Right renal pelvis (tissue), 4 donors: ENCODE results near the gene TSEN15. TPM values are rescaled to one million over a fixed set of nuclear protein-coding genes. Genes with fewer than 3 reads are reported as not detected.
"Not testable (repeated sequence)": the region's sequence is repeated elsewhere in the genome, so short reads cannot be mapped to it uniquely, and the experiment has no call there.

Source experiments
- DNase-seq, 4 donors: peaks; one replicate each; pipeline ENCODE4 v3.0.0-alpha.2; 2013; ENCODE audit warnings: low read depth in 4 of 4, low spot score in 3 of 4, missing footprints in 1 of 4
- polyA plus RNA-seq, 4 donors: library from polyadenylated mRNA; unstranded; fragments of 120-200 nt; gene quantifications; one replicate each; pipeline ENCODE4 v1.2.1, GENCODE V29; 2013; ENCODE audit not compliant: insufficient read length in 4 of 4

Gene TSEN15
- polyA plus RNA-seq, 4 donors: 42.8 to 52.6 (median 49.8) TPM

DNA sequence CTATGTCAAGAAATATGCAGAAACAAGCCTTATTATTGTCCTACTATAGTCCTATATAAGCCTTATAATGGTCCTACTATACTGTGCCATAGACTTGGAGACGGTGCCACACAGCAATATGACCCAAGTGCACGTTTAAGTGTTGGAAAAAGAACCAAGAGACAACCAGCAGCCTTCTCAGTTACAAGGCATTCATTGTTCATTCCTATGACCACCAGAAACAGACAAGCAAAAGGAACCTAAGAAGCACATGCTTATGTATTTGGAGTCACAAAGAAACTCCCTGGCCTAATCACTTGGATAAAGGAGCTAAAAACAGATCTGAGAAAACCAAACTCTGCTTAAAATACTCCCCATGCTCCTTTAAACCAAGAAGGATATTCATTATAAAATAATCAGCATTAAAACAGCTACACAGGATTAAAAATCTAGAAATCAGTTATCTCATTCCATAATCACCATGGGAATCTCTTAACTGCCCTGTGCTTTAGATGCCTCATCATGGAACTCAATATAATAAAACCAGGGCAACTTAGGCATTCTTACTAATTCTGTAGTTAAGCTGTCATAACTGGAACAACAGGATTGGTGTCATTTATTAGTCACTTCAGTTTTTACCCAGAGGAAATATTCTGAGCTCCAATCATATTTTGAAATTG is 21.0 kb upstream of the TSEN15 start:
- no peak for DNase-seq

DNA sequence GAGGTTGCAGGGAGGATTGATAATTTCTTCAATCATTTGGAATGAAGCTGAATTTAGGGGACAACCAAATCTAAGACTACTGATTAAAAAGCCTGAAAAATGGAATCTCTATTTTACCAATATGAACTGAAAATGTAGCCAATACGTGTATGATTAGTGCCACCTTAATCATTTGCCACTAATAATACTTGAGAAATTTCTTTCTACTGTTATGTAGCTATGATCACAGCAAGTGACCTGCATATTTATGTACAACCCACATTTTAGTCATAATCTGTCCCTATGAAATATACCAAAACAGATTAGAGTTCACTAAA is 20.5 kb upstream of the TSEN15 start:
- DNase-seq: no peak

GRCh38 chr1:184031409-184032107 is 20.0 kb upstream of the TSEN15 start:
- DNase-seq: no peak

DNA sequence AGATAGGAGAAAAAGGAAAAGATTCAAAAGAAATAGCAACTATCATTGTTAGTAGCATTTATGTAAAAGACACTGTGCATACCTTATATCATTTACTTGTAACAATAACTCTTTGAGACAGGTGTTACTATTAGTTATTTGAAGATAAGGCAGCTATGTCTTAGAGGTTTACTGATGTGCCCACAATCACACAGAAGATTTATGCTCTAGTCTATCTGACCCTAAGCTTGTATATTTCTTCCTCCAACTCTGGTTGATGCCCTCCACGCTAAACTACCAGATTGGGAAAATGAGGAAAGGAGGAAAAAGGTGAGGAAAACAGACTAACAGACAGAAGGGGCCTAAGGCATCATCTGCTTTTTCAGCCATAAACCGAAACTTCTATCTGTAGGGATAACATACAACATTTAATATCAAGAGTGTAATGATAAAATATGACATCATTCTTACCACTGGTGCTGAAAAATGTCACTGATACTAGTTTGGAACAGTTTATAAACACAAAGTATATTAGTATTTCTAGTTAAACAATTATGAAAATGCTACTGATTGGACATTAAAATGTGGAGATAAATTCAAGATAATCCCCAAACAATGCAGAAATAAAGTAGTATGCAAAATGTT is 19.1 kb upstream of the TSEN15 start:
- no peak for DNase-seq

- DNase-seq: no peak
These were observed 18.6 kb upstream of the TSEN15 start for GRCh38 chr1:184032930-184033418.

DNA sequence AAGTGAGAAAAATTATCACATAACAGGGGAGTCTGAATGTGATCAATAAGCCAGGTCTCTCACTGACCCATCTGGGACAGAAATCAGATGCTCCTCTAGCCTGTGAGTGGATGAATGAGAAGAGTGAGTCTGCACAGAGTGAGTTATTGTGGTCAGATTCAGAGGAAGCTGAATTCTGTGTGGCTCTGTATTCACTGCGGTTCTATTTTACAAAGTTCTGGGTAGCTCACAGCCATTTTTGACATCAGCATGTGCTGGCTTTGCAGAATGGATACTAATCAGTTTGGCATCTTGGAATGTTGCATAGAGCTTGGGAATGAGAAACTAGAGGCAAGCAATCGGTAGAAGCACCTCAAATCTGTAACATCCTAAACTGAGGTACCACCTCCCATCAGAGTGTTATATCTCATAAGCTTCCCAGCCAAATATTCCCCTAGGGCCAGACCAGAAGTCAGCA is 17.8 kb upstream of the TSEN15 start:
- DNase-seq: no peak

GRCh38 chr1:184034761-184035379 is 16.7 kb upstream of the TSEN15 start:
- DNase-seq: no peak

DNA sequence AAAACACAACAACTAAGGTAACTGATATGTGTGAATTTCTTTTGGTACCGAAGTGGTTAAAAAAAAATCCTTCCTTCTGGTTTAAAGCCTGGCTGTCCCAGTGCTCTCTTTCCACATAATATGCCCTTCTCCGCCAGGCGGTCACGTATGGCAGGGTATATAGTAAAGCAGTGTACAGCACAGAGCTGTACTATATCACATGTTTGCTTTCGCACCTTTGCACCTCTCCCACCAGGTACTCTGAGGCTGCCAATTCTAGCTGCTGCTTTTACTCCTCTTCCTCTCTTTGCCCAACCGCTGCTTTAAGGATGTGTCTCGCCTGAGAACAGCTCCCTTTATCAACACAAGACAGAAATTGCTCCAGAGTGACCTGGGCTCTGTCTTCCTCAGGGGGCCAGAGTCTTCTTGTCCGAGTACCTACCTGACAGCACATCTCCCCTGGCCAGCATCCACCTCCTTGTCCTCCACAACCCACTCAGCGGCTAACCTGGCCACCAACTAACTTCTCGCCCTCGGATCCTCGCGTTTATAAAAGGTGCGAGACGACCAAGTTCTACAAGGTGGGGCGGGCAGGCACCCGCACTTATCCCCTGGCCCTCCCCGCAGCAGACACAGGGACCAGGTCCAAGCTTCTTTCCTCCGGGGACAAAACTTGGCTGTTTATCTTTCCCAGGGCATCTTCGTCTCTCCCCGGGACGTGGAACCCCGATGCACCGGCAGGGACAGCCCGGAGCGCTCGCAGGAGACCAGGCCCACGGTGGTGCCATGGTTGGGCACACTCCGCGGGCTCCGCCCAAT is 15.6 kb upstream of the TSEN15 start:
- no peak for DNase-seq

GRCh38 chr1:184036517-184036949 is 15.0 kb upstream of the TSEN15 start:
- no peak for DNase-seq

DNA sequence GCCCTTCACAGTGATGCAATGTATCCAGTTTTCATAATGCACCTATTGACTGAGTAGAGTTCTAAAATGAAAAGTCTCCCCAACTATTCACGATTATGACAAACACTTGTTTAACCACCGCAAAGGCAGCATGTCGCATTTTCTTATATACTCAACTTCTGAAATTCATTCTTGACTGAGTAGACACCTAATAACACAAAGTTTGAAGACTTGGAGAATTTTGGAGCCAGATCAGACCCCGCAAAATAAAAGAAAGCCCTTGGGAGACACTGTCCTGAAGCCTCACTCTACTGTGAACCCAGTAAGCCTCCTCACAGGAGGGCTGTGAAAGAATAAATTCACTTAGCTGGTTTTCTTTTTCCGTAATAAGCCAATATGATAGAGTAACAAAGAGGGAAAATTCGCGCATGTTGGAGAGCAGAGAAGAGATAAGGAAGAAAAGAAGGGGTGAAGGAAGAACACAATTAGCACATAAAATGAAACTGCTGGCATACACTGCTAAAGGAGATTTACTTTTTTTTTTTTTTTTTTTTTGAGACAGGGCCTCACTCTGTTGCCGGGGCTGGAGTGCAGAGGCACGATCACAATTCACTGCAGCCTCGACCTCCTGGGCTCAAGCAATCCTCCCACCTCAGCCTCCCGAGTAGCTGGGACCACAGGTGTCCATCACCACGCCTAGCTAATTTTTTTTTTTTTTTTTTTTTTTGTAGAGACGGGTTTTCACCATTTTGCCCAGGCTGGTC is 13.5 kb upstream of the TSEN15 start:
- no peak for DNase-seq

DNA sequence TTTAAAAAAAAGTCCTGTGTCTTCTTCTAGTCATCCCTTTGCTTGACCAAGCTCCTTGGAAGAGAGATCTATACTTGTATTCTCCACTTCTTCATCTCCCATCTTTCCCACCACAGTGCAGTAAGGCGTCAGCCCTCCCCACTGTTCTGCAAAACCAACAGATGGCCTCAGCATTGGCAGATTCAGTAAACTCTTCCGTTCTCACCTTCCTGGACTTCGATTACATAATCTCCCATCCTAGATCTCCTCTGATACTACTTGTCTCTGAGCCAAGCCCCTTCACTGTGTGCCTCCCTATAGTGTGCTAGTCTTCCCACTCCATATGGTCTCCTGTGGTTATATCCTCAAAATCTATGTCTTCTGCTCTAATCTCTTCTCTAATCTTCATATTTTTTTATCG is 12.4 kb upstream of the TSEN15 start:
- DNase-seq: no peak

DNA sequence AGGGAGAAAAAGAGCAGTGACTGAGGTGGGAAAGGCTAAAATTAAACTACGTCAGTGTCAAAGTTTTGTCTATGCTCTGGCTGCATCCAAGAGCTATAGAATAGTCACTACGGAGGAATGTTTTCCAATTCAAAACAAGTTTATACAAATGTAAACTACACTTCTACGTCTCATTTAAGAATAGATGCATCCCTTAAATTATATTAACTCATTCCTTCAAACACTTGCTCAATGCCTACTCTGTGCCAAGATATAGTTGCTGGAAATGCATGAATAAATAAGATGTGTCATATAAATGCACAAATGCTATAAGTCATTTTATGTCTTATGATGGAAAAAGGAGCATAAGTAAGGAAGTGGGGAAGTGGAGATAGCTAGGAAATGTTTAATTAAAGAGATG is 9.8 kb upstream of the TSEN15 start:
- no peak for DNase-seq

GRCh38 chr1:184043315-184043714 is 8.2 kb upstream of the TSEN15 start:
- DNase-seq: not testable (repeated sequence)

DNA sequence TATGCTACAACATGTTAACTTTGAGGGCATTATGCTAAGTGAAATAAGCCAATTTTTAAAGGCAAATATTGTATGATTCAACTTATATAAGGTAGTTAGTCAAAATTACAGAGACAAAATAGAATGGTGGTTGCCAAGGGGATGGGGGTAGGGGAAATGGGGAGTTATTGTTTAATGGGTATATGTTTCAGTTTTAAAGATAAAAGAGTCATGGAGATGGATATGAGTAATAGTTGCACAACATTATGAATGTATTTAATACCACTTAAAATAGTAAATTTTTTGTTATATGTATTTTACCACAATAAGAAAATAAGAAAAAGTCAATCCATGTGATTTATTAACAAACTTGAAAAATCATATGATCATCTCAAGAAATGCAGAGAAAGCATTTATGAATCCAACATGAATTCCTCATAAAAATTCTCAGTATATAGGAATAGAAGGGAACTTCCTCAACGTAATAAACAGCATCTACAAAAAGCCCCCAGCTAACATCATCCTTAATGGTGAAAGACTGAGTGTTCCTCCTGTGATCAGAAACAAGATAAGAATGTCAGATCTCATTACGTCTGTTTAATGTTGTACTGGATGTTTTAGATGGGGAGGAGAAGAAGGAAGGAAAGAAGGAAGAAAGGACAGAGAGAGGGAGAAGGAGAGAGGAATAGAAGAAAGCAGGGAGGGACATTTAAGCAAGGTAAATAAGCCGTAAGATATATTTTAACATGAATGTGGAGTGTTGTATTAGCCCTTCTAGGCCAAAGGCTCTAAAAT is 6.7 kb upstream of the TSEN15 start:
- DNase-seq: no peak

GRCh38 chr1:184047541-184047940 is 4.0 kb upstream of the TSEN15 start:
- not testable (repeated sequence) for DNase-seq

- DNase-seq: no peak
These were observed 2.8 kb upstream of the TSEN15 start for GRCh38 chr1:184048561-184049240.

DNA sequence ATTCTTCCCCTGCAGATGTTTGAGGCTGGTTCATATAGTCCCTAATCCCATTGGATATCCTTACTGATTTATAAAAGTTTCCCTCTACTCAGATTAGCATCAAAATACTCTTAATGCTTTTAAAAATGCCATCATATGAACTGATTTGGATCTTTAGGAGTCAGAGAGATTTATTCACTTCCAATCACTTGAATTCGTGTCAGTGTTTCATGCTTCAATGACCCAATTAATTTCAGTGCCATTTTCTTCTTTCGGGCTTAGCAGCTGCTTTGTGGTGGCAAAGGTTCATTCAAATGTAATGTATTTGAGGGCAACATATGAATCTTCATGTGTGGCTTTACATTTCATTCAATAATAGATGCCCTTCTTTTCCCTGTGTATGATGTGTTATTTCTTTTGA is 2.2 kb upstream of the TSEN15 start:
- no peak for DNase-seq

DNA sequence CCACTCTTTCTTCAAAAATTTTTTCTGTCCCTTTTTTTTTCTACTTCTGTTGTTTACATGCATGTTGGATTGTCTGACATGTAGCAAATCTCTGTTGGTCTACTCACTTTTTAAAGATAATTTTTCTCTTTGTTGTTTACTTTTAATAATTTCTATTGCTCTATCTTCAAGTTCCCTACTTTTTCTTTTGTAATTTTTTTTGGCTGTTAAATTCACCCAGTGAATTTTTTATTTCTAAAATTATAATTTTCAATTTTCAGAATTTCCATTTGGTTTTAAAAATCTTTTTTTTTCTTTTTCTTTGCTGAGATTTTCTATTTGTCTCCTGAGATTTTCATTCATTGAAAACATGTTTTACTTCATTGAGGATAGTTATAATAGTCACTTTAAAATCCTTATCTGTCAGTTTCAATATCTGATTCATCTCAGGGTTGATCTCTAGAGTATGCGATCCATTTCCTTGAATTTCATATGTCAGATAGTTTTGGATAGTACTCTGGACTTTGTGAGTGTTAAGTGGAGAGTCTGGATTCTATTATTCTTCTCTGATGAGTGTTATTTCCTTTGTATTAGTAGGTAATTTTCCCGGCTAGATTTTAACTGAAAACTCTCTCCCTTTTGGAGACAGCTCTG is 1.6 kb upstream of the TSEN15 start:
- no peak for DNase-seq
